A172 (cell line): ENCODE data around the gene C1QL2. TPM values are rescaled to one million over a fixed set of nuclear protein-coding genes. Genes with fewer than 3 reads are reported as not detected.

Experiments
- DNase-seq: peaks from one replicate; pipeline ENCODE4 v3.0.0-alpha.2; 2015; ENCODE audit warnings: low spot score
- total RNA-seq: library from RNA; depleted of rRNA; stranded (reverse); fragments of >200 nt; shearing (Covaris generic); gene quantifications from 2 replicates; pipeline ENCODE4 v1.2.3, GENCODE V29; 2014; rRNA removed

The C1QL2 gene
- total RNA-seq, 1 experiment from 2014 or later, result not detected

- DNase-seq, result peak; percentile 43
Measured at GRCh38 chr2:119106301-119106897, 52.2 kb downstream of the C1QL2 start.

Other genes starting within 250 kb of the C1QL2 start
- gene MARCO, start 216.6 kb downstream of the C1QL2 start, total RNA-seq, result not detected in 2 replicates
- gene STEAP3, start 65.1 kb upstream of the C1QL2 start, total RNA-seq, result 71.3 and 117 TPM in 2 replicates
- gene C2orf76, start 208.1 kb upstream of the C1QL2 start, total RNA-seq, result 25.6 and 34.5 TPM in 2 replicates
- gene DBI, start 208.2 kb upstream of the C1QL2 start, total RNA-seq, result 226 and 257 TPM in 2 replicates